SH-SY5Y (cell line): ENCODE results near the gene RUFY3.

Source experiments
- GATA2 ChIP-seq: IDR thresholded peaks from 2 replicates; pipeline ENCODE4 v1.6.1; 2011; ENCODE audit warnings: mild to moderate bottlenecking, low read depth, low read length
- GATA3 ChIP-seq: IDR thresholded peaks from 2 replicates; pipeline ENCODE4 v1.6.1; 2011; ENCODE audit warnings: low read depth, mild to moderate bottlenecking, low read length, moderate library complexity

RUFY3 gene

GRCh38 chr4:70718811-70719604 is 2.8 kb upstream of the RUFY3 start:
- TF ChIP-seq GATA2 (no peak), GATA3 (no peak)

DNA sequence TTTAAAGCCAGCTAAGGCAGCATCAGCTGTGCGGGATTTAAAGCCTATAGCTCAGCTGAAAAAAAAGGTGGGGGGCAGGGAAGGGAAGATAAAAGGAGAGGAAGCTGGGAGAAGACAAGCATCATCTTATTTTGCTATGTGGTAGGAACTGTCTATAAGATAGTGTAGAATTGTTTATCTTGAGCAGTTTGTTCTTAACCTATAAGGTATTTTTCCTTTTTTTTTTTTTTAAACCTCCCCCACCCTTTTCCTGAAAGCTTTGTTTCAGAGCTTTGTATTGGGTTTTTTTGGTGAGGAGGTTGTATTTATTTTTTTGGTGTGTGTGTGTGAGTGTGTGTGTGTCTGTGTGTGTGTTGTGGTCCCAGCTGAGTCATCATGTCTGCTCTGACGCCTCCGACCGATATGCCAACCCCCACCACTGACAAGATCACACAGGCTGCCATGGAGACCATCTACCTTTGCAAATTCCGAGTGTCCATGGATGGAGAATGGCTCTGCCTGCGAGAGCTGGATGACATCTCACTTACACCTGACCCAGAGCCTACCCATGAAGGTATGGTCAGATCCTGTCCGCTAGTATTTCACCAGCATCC is 531 bp downstream of the RUFY3 start:
- TF ChIP-seq GATA3 (no peak), GATA2 (peak; percentile 60; the same call in 1 of the 2 replicates)

DNA sequence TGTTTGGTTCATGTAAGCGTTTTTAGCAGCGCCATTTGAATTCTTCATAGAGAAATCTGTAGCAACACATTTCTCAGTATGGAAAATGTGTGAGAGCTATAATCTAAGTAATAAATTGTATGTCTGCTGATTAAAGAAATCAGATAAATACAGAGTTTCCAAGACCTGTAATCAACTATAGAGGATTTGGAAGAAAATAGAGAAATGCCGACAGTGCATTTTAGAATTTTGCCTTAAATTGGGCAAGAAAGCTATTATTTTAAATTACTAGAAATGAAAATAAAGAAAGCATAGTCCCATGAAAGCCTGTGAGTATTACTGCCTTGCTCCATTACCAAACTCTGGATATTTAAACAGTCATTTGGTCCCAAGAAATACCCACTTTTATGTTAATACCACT is 2.7 kb downstream of the RUFY3 start:
- TF ChIP-seq GATA3 = no peak
- TF ChIP-seq GATA2 = no peak

GRCh38 chr4:70725633-70726032 is 3.9 kb downstream of the RUFY3 start:
- TF ChIP-seq GATA2 = no peak
- no peak for TF ChIP-seq GATA3

GRCh38 chr4:70728091-70728490 is 6.3 kb downstream of the RUFY3 start:
- no peak for TF ChIP-seq GATA2
- no peak for TF ChIP-seq GATA3

DNA sequence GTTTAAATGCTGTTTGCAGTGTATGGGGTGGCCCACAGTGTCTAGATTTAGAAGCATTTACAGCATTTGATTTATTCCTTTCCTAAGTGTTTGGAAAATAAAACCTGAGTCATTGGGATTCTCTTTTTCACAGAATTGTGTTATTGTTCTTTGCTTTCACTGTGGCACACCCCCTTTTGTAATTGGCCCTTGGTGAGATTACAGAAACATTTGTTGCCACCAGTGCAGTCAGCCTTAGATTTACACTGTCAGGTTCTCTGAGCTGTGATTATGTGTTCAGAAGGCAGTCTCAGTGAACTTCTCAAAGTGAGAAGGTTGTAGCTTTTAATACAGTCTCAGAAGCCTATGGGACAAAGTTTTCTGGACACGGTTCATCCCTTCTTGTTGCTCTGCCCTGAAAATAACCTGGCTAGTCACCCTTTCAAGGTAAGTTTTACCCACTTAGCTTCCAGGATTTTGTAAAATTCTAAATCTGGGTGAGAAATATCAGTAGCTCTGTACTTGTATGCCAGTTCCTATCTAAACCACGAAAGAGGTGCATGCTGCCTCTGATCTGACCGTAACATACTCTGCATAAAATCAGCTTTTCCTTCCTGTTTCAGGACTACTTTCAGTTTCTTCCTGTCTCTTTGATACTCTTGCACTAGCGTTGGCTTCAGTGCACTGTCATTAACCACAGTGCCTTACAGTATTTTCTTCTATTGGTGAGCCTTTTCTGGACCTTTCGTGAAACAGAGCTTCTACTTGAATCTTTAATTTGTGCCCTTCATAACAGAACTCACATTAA is 12.6 kb downstream of the RUFY3 start:
- TF ChIP-seq GATA3 (no peak), GATA2 (no peak)

- TF ChIP-seq GATA2 (no peak), GATA3 (no peak)
These were observed 13.2 kb downstream of the RUFY3 start for GRCh38 chr4:70734971-70735370.

- TF ChIP-seq GATA3 (no peak), GATA2 (no peak)
These were observed 15.2 kb downstream of the RUFY3 start for GRCh38 chr4:70737006-70737405.

DNA sequence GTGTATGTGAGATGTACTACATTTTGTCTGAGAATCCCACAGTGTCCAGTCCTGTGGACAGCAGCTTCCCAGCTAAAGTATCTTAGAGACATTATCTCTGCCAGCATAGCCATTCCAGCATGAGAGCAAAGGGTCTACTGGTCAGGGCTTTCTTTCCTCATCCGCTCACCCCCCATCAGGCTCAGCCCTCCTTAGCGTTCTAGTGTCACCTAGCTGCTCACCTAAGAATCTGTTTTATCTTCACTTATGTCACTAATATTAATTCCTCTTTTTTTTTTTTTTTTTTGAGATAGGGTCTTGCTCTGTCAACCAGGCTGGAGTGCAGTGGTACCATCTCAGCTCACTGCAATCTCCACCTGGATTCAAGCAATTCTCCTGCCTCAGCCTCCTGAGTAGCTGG is 15.6 kb downstream of the RUFY3 start:
- TF ChIP-seq GATA2 (no peak), GATA3 (no peak)

DNA sequence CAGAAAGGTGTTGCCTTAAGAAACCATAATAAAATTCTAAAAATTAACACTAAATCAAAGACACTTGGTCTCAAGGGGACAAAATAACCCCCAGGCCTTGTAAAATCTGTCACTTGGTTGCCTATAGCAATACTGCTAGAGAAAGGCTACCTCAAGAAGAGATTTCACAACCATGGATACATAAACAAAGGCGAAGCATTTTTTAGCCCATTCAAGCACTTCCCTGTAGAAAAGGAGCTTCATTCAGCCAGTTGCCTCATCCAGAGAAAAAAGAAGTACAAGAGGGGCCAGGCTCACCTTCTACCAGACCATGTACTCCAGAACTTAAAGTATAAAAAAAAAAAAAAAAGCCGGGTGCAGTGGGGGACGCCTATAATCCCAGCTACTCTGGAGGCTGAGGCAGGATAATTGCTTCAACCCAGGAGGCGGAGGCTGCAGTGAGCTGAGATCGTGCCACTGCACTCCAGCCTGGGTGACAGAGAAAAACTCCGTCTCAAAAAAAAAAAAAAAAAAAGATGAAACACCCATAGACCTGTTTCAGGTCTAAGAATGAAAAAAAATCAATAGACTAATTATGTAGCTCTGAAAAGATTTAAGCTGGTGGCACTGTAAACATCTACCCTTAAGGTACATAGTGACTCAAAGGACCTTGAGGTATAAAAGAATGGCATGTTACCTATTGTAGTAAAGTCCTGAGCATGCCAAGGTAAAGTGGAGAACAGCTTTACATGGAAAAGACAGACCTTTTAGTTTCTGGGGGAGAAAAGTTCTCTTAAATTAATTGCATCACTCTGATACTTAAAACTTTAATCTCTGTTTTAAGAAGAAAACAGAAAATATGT is 18.0 kb downstream of the RUFY3 start:
- TF ChIP-seq GATA3 (no peak), GATA2 (no peak)

DNA sequence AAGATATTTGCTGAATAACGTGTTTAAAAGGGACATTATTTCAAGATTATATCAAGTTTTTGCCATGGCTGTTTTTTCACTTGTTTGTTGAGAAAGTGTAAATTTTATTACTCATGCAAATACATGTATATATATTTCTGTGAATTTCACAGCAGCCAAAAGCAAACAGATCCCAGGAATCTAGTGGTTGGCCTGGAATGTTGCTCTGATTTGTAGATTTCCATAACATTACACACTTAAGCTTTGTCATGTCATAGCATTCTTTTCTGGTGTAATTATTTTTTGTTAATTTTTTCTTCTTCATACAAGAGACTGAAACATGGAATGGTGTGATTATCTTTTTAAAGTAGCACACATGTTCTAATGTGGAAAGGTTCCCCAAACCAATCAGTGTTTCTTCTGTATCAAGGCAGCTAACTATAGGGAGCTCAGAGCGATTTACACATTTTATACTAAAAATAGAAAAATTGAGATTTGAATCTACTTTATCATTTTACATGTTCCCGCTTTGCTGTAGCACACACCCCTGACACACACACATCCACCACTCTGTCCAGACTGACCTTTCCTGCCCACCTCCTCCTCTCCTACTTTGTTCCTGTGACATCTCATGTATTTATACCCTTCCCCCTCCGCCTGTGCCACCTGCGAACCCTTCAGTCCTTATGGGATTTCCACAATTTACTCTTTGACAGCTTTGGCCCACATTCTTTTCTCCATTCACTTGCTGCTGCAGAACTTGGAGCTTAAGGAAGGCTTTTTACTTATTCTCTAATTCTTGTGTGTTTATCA is 20.3 kb downstream of the RUFY3 start:
- no peak for TF ChIP-seq GATA3
- TF ChIP-seq GATA2 = no peak

GRCh38 chr4:70743731-70744130 is 22.0 kb downstream of the RUFY3 start:
- TF ChIP-seq GATA2 (no peak), GATA3 (no peak)
